CD4-positive, alpha-beta T cell treated with Interferon alpha-2 for 1 hour (primary cell): ENCODE results near the gene EXTL2.
"Not testable (repeated sequence)": the region's sequence is repeated elsewhere in the genome, so short reads cannot be mapped to it uniquely, and the experiment has no call there.

Experiments used
- DNase-seq, 2 donors: peaks; one replicate each; pipeline ENCODE4 v3.0.0-alpha.2; 2020 to 2022

Gene EXTL2

GRCh38 chr1:100902365-100902764, 7.7 kb upstream of the EXTL2 start:
- DNase-seq = no peak

GRCh38 chr1:100896481-100896982, 1.9 kb upstream of the EXTL2 start:
- DNase-seq = peak; percentile 74 to 86

- DNase-seq = peak; percentile 96 to 97
Measured at GRCh38 chr1:100895540-100896480, 1.2 kb upstream of the EXTL2 start, which contains the start of gene SLC30A7. Gene SLC30A7, plus strand, starts transcription at chr1:100896090. Its CDS starts 173 bp downstream, at chr1:100896263.

- no peak for DNase-seq
Measured at GRCh38 chr1:100893718-100894117, 924 bp downstream of the EXTL2 start.

- no peak for DNase-seq
Measured at GRCh38 chr1:100892554-100892953, 2.1 kb downstream of the EXTL2 start.

- no peak for DNase-seq
Measured at GRCh38 chr1:100891380-100891779, 3.3 kb downstream of the EXTL2 start.

DNA sequence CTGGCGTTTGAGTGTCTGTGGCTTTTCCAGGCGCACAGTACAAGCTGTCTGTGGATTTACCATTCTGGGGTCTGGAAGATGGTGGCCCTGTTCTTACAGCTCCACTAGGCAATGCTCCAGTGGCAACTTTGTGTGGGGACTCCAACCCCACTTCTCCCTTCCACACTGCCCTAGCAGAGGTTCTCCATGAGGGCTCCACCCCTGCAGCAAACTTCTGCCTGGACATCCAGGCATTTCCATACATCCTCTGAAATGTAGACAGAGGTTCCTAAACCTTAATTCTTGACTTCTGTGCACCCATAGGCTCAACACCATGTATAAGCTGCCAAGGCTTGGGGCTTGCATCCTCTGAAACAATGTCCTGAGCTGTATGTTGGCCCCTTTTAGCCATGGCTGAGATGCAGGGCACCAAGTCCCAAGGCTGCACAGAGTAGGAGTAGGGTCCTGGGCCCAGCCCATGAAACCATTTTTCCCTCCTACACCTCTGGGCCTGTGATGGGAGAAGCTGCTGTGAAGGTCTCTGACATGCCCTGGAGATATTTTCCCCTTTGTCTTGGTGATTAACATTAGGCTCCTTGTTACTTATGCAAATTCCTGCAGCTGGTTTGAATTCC, 4.7 kb downstream of the EXTL2 start:
- DNase-seq = not testable (repeated sequence)

DNA sequence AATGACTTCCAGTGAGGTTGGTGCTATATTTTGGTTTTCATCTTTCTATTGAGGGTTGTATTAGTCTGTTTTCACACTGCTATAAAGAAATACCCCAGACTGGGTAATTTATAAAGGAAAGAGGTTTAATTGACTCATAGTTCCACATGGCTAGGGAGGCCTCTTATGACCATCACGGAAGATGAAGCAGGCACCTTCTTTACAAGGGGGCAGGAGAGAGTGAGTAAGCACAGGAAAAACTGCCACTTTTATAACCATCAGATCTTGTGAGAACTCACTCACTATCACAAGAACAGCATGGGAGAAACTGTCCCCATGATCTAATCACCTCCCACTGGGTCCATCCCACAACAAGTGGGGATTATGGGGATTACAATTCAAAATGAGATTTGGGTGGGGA, 5.6 kb downstream of the EXTL2 start:
- DNase-seq = not testable (repeated sequence)

DNA sequence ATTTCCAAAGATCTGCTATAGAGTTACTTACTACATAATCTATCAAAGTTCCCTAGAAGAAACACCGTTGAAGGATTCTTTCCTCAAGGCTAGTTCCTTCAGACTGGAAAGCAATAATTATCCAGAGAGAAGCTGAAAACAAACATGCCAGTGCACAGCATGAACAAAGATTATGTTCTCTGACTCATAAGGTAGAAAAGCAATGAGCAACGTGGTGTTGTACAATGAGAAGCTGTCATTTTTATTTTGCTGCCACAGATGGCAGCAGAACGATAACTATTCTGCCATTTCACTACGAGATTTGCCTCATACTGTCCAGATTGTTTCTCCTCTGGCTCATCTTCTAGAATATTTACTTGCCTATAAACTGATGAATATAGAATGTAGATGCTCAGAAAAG, 10.7 kb downstream of the EXTL2 start:
- no peak for DNase-seq

- DNase-seq = no peak
Measured at GRCh38 chr1:100882698-100883097, 11.9 kb downstream of the EXTL2 start.

- no peak for DNase-seq
Measured at GRCh38 chr1:100881687-100882086, 13.0 kb downstream of the EXTL2 start.

GRCh38 chr1:100879422-100879821, 15.2 kb downstream of the EXTL2 start:
- DNase-seq = no peak

- DNase-seq = no peak
Measured at GRCh38 chr1:100876291-100876690, 18.4 kb downstream of the EXTL2 start.

DNA sequence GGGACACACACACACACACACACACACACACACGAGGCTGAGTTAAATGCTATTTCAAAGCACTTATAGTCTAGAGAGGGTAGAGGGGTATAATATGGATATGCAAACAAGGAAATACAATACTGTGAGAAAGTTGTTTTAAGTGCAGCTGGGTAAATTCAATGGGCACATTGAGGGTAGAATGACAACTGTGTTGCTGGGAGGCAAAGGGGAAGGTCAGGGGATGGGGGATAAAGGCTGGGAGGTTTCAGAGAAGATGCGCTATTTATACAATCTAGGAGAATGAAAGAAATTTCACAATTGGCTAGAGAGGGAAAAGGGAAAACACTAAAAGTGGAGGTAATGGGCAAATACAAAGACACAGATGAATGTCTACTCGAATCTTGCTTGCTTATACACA, 19.4 kb downstream of the EXTL2 start:
- DNase-seq = no peak

- DNase-seq = no peak
Measured at GRCh38 chr1:100874433-100874832, 20.2 kb downstream of the EXTL2 start.

DNA sequence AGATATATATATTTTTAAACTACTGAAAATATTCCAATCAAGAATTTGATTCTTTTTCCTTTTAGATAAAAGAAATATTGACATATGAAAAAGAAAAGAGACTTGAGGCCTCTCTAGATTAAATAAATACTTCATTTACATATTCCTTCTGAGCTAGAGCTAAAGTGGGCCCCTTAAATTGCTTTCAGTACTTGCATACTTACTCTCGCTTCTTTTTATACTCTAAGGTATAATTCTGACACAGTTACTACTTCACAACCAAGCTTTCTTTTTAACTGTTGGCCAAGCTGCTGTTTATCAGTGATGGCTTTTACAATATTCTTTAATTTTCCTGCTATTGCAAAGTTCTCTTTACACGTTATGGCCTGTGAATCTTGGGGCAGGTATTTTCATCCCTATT, 24.6 kb downstream of the EXTL2 start:
- DNase-seq = no peak

GRCh38 chr1:100868364-100868995, 26.2 kb downstream of the EXTL2 start:
- DNase-seq = peak in 1 of 2 donors; percentile 59

DNA sequence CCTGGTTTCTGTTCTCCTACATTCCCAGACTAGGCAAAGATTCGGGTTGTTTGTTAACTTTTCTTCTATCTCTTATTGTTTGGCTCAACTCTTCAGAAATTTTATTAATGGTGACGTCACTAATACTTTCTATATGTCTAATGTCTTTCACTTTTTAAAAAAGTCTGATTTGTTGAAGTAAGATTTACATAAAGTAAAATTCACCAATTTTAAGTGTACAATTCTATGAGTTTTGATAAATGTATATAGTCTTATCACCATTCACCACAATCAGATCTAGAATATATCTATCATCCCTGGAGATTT, 27.8 kb downstream of the EXTL2 start:
- no peak for DNase-seq

GRCh38 chr1:100866041-100866900, 28.4 kb downstream of the EXTL2 start:
- peak in 1 of 2 donors; percentile 45 for DNase-seq

DNA sequence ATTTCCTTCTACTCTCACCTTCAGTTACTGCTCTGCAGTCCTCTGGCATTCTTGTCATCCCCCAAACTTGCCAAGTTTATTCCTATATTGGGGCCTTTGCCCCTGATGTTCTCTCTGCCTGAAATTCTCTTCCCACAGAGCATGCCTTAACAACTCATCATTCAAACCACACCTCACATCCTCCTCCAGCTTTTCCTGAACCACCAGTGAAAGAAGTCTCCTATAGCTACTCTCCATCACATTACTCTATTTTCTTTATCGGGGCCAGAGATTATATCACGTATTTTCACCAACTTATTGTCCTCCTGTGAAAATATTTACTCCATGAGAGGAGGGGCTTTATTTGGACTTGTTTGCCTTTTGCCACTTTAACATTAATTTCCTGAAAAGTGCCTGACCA, 32.1 kb downstream of the EXTL2 start:
- DNase-seq = no peak

GRCh38 chr1:100861379-100861778, 33.3 kb downstream of the EXTL2 start:
- no peak for DNase-seq

GRCh38 chr1:100860397-100860991, 34.1 kb downstream of the EXTL2 start:
- no peak for DNase-seq
